Heart right ventricle (tissue), 16 donors: Measurements from ENCODE around the gene BABAM2. TPM values are rescaled to one million over a fixed set of nuclear protein-coding genes. Genes with fewer than 3 reads are reported as not detected.
A peak's percentile ranks its signal among the peaks of the same experiment; 100 is the strongest.

ENCODE experiments used
- ATAC-seq, 8 donors: fragments of 200-7000 bp; cut with Tn5 transposase; one replicate each; pipeline ENCODE4 v1.9.1; 2020; ENCODE audit warnings: mild to moderate bottlenecking in 8 of 8, moderate library complexity in 8 of 8, moderate number of reproducible peaks in 1 of 8
- DNase-seq, 2 donors: peaks; one replicate each; pipeline ENCODE4 v3.0.0-alpha.2; 2020
- H3K27ac ChIP-seq, 10 donors: fragments of 200-600 bp; sonication (generic) in 2 of 10; one replicate each; pipeline versions ENCODE4 v1.5.0 to v1.8.0; 2020 to 2022; ENCODE audit warnings: mild to moderate bottlenecking in 3 of 10
- H3K27me3 ChIP-seq, 7 donors: fragments of 200-600 bp; one replicate each; pipeline ENCODE4 v1.8.0; 2021 to 2022; ENCODE audit warnings: mild to moderate bottlenecking in 2 of 7
- H3K36me3 ChIP-seq, 9 donors: fragments of 200-600 bp; sonication (generic) in 1 of 9; one replicate each; pipeline versions ENCODE4 v1.5.0 to v1.8.0; 2020 to 2022; ENCODE audit warnings: mild to moderate bottlenecking in 2 of 9
- H3K4me1 ChIP-seq, 9 donors: fragments of 200-600 bp; sonication (generic) in 1 of 9; one replicate each; pipeline versions ENCODE4 v1.5.0 to v1.8.0; 2020 to 2022; ENCODE audit warnings: mild to moderate bottlenecking in 4 of 9
- H3K4me3 ChIP-seq, 10 donors: fragments of 200-600 bp; sonication (generic) in 2 of 10; one replicate each; pipeline versions ENCODE4 v1.5.0 to v1.8.0; 2020 to 2022; ENCODE audit warnings: mild to moderate bottlenecking in 7 of 10, moderate library complexity in 2 of 10
- H3K9me3 ChIP-seq, 11 donors: fragments of 200-600 bp in 10 of 11; sonication (generic) in 2 of 11; one replicate each; pipeline versions ENCODE4 v1.5.0 to v1.8.0; 2013 to 2022; ENCODE audit warnings: mild to moderate bottlenecking in 2 of 11, control low read depth in 1 of 11, moderate library complexity in 1 of 11
- CTCF ChIP-seq, 9 donors: fragments of 200-600 bp; sonication (generic) in 2 of 9; IDR thresholded peaks; one replicate each; pipeline versions ENCODE4 v1.5.0 to v1.8.0; 2021 to 2022; ENCODE audit warnings: antibody characterized with exemption in 9 of 9, mild to moderate bottlenecking in 5 of 9, moderate library complexity in 1 of 9
- WGBS, 2 donors: extraction: QIAGEN DNeasy Blood & Tissue Kit; methylation state at CpG; one replicate each; pipeline ENCODE4 v1.1.7; 2013; ENCODE audit warnings: inconsistent platforms in 1 of 2; 5-methylcytosine and 5-hydroxymethylcytosine counted together
- intact Hi-C, 10 donors: fragments of 100-400 bp; cut with DNase I; formaldehyde crosslinking; loops; one replicate each; pipeline versions ENCODE4 v1.11.1 to v1.14.2; 2022
- polyA plus RNA-seq, 2 donors: library from polyadenylated mRNA; stranded (reverse); fragments of 200-250 nt; gene quantifications; one replicate each; pipeline ENCODE4 v1.2.3, GENCODE V29; 2013
- total RNA-seq, 10 donors: library from RNA; stranded (reverse); fragmentation: NEBNext Ultra II Directional in 3 of 10; extraction: Animal tissue kit (Norgen Biotek cat#: 25700) in 3 of 10; gene quantifications; one replicate each; pipeline versions ENCODE4 v1.2.1 to v1.2.4, GENCODE V29; 2021 to 2023
- donor health status: Arrhythmogenic right ventricular cardiomyopathy.
- donor health status: ischemic (EF 13 %, LVEDD 7.1; RV severe dilation, severe dysfunction).
- donor health status: healthy with polysubstance abuse.
- donor health status: DM: no; HTN: yes; CAD: no.
- donor health status: DM: no; HTN: no; CAD: no.
- donor health status: ischemic (EF 25% LVEDD 6.9; RV normal size, moderate dysfunction).
- donor health status: ischemic (EF 25% LVEDD 5.7; RV mildly dilated, moderate dysfunction).
- donor health status: healthy.
- donor health status: DM: yes; HTN: yes; CAD: no.
- donor health status: Ischemic cardiomyopathy.
- donor health status: ischemic (EF 35%, LVEDD 5.7; RV mildly dilated, moderate dysfunction).
- donor health status: nonischemic (EF 11% LVEDD 7.7; RV severe dilation, severe dysfunction).
- donor health status: DM: yes; HTN: yes; CAD: no.
- donor health status: PGD.
- donor health status: ischemic (EF 29% LVEDD 5.4; RV normal size, mild dysfunction).
- donor health status: nonischemic (EF 23%, LVEDD 6.1; RV moderate dilation, normal function).

BABAM2 gene
- total and polyA plus RNA-seq, 12 donors: 13.3 to 83.4 (median 65.9) TPM

- WGBS, 2 donors: 89 to 98% methylated on average over 3 of the region's 3 CpGs
- Histone ChIP-seq H3K4me3 (no peak overlapping the region), H3K27ac (no peak overlapping the region), H3K36me3 (no peaks in the 10 kb centered on the region), H3K27me3 (no peaks in the 10 kb centered on the region), H3K9me3 (no peaks in the 10 kb centered on the region), H3K4me1 (peaks cover 0 to 15% (median 8%) of the 10 kb centered on the region in 9 donors)
- intact Hi-C loops: no loop called here
- DNase-seq: no peak
- no peak for TF ChIP-seq CTCF (IDR thresholded peaks at IDR 0.05)
- ATAC-seq: no peak
Observed at GRCh38 chr2:28202719-28203118, 312.2 kb downstream of the BABAM2 start.

- no peak for ATAC-seq
- DNase-seq: no peak
- H3K9me3 ChIP-seq: no peaks in the 10 kb centered on the region
- peaks cover 0 to 22% (median 7%) of the 10 kb centered on the region in 9 donors for H3K4me1 ChIP-seq
- H3K27ac ChIP-seq: no peak overlapping the region
- TF ChIP-seq CTCF (IDR thresholded peaks at IDR 0.05): no peak
- intact Hi-C loops: no loop called here
- no peaks in the 10 kb centered on the region for H3K27me3 ChIP-seq
- 73% methylated on average over 3 of the region's 3 CpGs for WGBS, 2 donors
- H3K4me3 ChIP-seq: no peak overlapping the region
- no peaks in the 10 kb centered on the region for H3K36me3 ChIP-seq
Observed at GRCh38 chr2:28206762-28207161, 316.2 kb downstream of the BABAM2 start.

GRCh38 chr2:28209261-28209691 lies 318.7 kb downstream of the BABAM2 start:
- Histone ChIP-seq H3K27me3 (no peaks in the 10 kb centered on the region), H3K36me3 (no peaks in the 10 kb centered on the region), H3K4me3 (no peak overlapping the region), H3K9me3 (no peaks in the 10 kb centered on the region), H3K27ac (peak overlapping the region in 2 of 10 donors; percentile 8 to 23), H3K4me1 (peaks cover 0 to 16% (median 0%) of the 10 kb centered on the region in 9 donors)
- DNase-seq (no peak), ATAC-seq (no peak)
- intact Hi-C loops: no loop called here
- TF ChIP-seq CTCF (IDR thresholded peaks at IDR 0.05): no peak
- 88 to 90% methylated on average over 3 of the region's 3 CpGs for WGBS, 2 donors

GRCh38 chr2:28209864-28210263 lies 319.3 kb downstream of the BABAM2 start:
- TF ChIP-seq CTCF (IDR thresholded peaks at IDR 0.05): no peak
- Histone ChIP-seq H3K27ac (peak overlapping the region in 2 of 10 donors; percentile 8 to 23), H3K36me3 (no peaks in the 10 kb centered on the region), H3K9me3 (no peaks in the 10 kb centered on the region), H3K4me1 (peaks cover 0 to 16% (median 0%) of the 10 kb centered on the region in 9 donors), H3K27me3 (no peaks in the 10 kb centered on the region), H3K4me3 (no peak overlapping the region)
- DNase-seq: no peak
- ATAC-seq: peak in 1 of 8 donors; percentile 38
- intact Hi-C loops: loop anchor here in 1 of 10 donors (5.0 to 10.0 kb wide), 2 partner anchors 102 to 185 kb away; partner anchors contain the start of gene FOSL2
